ENCODE data around the gene CENPF. TPM values are rescaled to one million over a fixed set of nuclear protein-coding genes. Genes with fewer than 3 reads are reported as not detected.

The CENPF gene
- total and polyA plus RNA-seq, 9 of the 15 experiments (the other 6 are each of a cell fraction or from before 2014, with no cell fraction given), result 50.6 to 180 (median 98.3) TPM

DNA sequence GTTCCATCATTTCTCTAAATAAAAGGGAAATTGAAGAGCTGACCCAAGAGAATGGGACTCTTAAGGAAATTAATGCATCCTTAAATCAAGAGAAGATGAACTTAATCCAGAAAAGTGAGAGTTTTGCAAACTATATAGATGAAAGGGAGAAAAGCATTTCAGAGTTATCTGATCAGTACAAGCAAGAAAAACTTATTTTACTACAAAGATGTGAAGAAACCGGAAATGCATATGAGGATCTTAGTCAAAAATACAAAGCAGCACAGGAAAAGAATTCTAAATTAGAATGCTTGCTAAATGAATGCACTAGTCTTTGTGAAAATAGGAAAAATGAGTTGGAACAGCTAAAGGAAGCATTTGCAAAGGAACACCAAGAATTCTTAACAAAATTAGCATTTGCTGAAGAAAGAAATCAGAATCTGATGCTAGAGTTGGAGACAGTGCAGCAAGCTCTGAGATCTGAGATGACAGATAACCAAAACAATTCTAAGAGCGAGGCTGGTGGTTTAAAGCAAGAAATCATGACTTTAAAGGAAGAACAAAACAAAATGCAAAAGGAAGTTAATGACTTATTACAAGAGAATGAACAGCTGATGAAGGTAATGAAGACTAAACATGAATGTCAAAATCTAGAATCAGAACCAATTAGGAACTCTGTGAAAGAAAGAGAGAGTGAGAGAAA lies 38.4 kb downstream of the CENPF start:
- Histone ChIP-seq H3K9ac (ENCODE audit: insufficient read depth in 1 of 2, low read depth in 2 of 2, low read length in 2 of 2) (no peak overlapping the region), H3K27ac (ENCODE audit: extremely low read depth, low read depth, low read length) (no peak overlapping the region), H3K79me2 (ENCODE audit: control insufficient read depth, insufficient read depth, low read length) (no peaks in the 10 kb centered on the region), H3K9me1 (ENCODE audit: control insufficient read depth, insufficient read depth, low read length) (no peaks in the 10 kb centered on the region), H3K4me2 (ENCODE audit: insufficient read depth, low read length) (no peak overlapping the region), H3K4me3 (no peak overlapping the region), H3K4me1 (replicated peaks in 1 of 2; ENCODE audit: control insufficient read depth in 2 of 2, insufficient read depth in 2 of 2, low read length in 2 of 2) (no peaks in the 10 kb centered on the region), H3K27me3 (ENCODE audit: control insufficient read depth in 2 of 2, insufficient read depth in 2 of 2, low read length in 2 of 2) (no peaks in the 10 kb centered on the region), H4K20me1 (replicated peaks; ENCODE audit: control insufficient read depth, insufficient read depth, low read length) (no peaks in the 10 kb centered on the region), H3K9me3 (replicated peaks; ENCODE audit: control insufficient read depth, insufficient read depth, low read depth, low read length) (no peaks in the 10 kb centered on the region), H3K36me3 (ENCODE audit: control insufficient read depth, insufficient read depth, low read length) (peaks cover 96% of the 10 kb centered on the region), H2AFZ (ENCODE audit: low read depth, low read length) (no peak overlapping the region)
- CTCF ChIA-PET (ENCODE audit: low intra/inter-chr PET ratio), result interaction anchor here (0.7 kb wide), 1 partner anchor 706 kb away, joined by 3 read pairs; no protein-coding TSS in a partner anchor
- ATAC-seq (no peak), DNase-seq (ENCODE audit: extremely low read depth in 1 of 4, low spot score in 3 of 4) (no peak), FAIRE-seq (no peak)
- intact Hi-C loops (cut with micrococcal nuclease) (no loop called here), in situ Hi-C loops (cut with MboI) (no loop called here)
- POLR2A ChIA-PET, result no interaction called here
- TF ChIP-seq MEIS2 (IDR thresholded peaks at IDR 0.05; ENCODE audit: partially characterized antibody), result peak; percentile 2
- no peak for TF ChIP-seq HDAC3 (IDR thresholded peaks at IDR 0.05; ENCODE audit: borderline replicate concordance, partially characterized antibody)
- WGBS (ENCODE audit: insufficient coverage, low coverage, missing lambda C conversion rate), result 100% methylated on average over 2 of the region's 2 CpGs
- no TSS peak for BruUV-seq (replicated peaks)

DNA sequence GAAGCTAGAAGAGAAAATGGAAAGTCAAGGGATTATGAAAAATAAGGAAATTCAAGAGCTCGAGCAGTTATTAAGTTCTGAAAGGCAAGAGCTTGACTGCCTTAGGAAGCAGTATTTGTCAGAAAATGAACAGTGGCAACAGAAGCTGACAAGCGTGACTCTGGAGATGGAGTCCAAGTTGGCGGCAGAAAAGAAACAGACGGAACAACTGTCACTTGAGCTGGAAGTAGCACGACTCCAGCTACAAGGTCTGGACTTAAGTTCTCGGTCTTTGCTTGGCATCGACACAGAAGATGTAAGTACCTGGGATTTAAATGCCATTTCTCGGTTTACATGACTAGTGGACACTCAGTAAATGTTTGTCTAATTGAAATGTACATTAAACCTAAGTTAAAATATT lies 40.0 kb downstream of the CENPF start:
- intact Hi-C loops (cut with micrococcal nuclease) (no loop called here), in situ Hi-C loops (cut with MboI) (no loop called here)
- Histone ChIP-seq H3K4me2 (ENCODE audit: insufficient read depth, low read length) (no peak overlapping the region), H3K36me3 (ENCODE audit: control insufficient read depth, insufficient read depth, low read length) (peaks cover 92% of the 10 kb centered on the region), H2AFZ (ENCODE audit: low read depth, low read length) (no peak overlapping the region), H3K9ac (ENCODE audit: insufficient read depth in 1 of 2, low read depth in 2 of 2, low read length in 2 of 2) (no peak overlapping the region), H3K4me1 (replicated peaks in 1 of 2; ENCODE audit: control insufficient read depth in 2 of 2, insufficient read depth in 2 of 2, low read length in 2 of 2) (no peaks in the 10 kb centered on the region), H3K9me3 (replicated peaks; ENCODE audit: control insufficient read depth, insufficient read depth, low read depth, low read length) (no peaks in the 10 kb centered on the region), H4K20me1 (replicated peaks; ENCODE audit: control insufficient read depth, insufficient read depth, low read length) (no peaks in the 10 kb centered on the region), H3K27ac (ENCODE audit: extremely low read depth, low read depth, low read length) (no peak overlapping the region), H3K4me3 (no peak overlapping the region), H3K79me2 (ENCODE audit: control insufficient read depth, insufficient read depth, low read length) (no peaks in the 10 kb centered on the region), H3K27me3 (ENCODE audit: control insufficient read depth in 2 of 2, insufficient read depth in 2 of 2, low read length in 2 of 2) (no peaks in the 10 kb centered on the region), H3K9me1 (ENCODE audit: control insufficient read depth, insufficient read depth, low read length) (no peaks in the 10 kb centered on the region)
- DNase-seq (ENCODE audit: extremely low read depth in 1 of 4, low spot score in 3 of 4) (no peak), FAIRE-seq (no peak), ATAC-seq (no peak)
- ChIA-PET CTCF (ENCODE audit: low intra/inter-chr PET ratio) (no interaction called here), POLR2A (interaction anchor here (1.0 kb wide), 1 partner anchor 11 kb away, joined by 4 read pairs; no protein-coding TSS in a partner anchor)
- WGBS (ENCODE audit: insufficient coverage, low coverage, missing lambda C conversion rate), result 97% methylated on average over 8 of the region's 8 CpGs
- TF ChIP-seq CBX2 (IDR thresholded peaks at IDR 0.05; ENCODE audit: insufficient read depth, low read length, poor library complexity, severe bottlenecking) (no peak), KLF16 (IDR thresholded peaks at IDR 0.05) (peak; percentile 56; the same call in 1 of the 2 replicates)
- BruUV-seq (replicated peaks), result no TSS peak
